Measurements from ENCODE around the gene EPOP.

The EPOP gene

DNA sequence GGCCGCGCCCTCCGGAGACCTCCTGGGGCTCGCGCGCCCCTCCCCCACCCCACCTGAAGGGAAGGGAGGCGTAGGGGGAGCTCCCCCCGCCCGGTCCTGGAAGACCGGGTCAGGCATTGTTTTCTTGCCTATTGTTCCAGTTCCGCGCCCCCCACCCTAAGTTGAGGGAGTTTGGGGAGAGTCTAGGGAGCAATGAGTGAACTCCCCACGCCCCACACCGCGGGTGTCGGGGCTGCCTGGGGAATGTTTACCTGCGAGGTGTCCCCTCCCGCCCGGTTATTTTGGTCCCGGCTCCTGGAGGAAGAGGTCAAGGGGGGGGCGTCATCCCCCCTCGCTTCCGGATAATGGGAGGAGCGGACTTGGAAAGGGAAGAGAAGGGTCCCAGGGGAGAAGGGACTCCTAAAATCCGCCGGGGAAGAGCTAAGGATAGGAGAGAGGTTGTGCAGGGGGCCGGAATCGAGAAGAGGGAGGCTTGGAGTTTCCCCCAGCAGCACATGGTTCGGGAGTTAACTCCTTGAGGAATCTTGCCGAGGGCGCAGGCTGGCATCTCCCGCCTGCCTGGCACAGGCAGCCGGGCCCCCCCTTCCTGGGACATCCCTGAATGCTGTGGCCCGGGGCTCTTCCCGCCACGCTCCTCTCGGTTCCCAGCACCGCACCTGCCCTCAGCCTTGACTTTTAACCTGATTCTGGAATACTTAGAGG, 31.2 kb upstream of the EPOP start:
- no peak for DNase-seq (ENCODE audit: low spot score)

DNA sequence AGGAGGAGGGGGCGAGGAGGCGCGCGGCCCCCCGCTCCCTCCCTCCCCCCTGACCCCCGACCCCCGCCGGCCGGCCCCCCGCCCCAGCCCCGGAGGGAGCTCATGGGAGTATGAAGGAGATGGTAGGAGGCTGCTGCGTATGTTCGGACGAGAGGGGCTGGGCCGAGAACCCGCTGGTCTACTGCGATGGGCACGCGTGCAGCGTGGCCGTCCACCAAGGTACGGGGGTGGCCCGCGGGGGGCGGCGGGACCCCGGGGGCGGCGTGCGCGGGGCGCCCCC, 30.7 kb upstream of the EPOP start:
- DNase-seq (ENCODE audit: low spot score), result no peak

GRCh38 chr17:38704606-38705522, 30.1 kb upstream of the EPOP start, which contains the start of gene MLLT6:
MLLT6 (plus strand) TSS chr17:38705273; CDS start chr17:38705633, 360 bp downstream.
- DNase-seq (ENCODE audit: low spot score), result peak; percentile 78

GRCh38 chr17:38703742-38704605, 29.2 kb upstream of the EPOP start:
- peak; percentile 70 for DNase-seq (ENCODE audit: low spot score)

GRCh38 chr17:38702916-38703741, 28.4 kb upstream of the EPOP start:
- DNase-seq (ENCODE audit: low spot score), result no peak

GRCh38 chr17:38702166-38702915, 27.6 kb upstream of the EPOP start:
- DNase-seq (ENCODE audit: low spot score), result peak; percentile 86

DNA sequence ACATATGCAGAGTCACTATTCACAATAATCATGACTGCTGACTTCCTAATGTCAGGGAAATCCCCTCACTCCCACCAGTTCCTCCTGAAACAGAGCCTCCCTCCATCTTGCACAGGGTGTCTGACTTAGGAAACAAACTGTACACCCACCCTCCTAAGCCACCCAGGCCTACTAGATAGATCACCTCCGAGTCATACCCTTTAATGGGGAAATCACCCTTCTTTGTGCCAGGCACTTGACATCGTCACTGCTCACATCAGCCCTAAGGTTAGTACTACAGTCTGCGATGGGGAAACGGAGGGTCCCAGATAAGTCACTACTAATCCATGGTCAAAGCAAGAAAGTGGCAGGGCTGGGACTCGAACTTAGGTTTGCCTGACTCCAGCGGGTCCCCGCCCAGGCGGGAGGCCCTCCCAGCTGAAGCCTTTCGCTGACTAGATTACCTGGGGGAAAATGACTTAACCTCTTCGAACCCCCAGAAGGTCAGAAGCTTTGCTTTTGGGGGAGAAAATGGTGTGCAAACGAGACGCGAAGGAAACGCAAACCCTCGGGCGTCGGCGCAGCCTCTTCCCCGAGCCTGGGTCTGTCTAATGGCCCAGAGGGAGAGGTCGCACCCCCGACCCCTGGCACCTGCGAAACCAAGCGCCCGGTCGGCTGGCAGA, 26.9 kb upstream of the EPOP start:
- DNase-seq (ENCODE audit: low spot score), result peak; percentile 80

DNA sequence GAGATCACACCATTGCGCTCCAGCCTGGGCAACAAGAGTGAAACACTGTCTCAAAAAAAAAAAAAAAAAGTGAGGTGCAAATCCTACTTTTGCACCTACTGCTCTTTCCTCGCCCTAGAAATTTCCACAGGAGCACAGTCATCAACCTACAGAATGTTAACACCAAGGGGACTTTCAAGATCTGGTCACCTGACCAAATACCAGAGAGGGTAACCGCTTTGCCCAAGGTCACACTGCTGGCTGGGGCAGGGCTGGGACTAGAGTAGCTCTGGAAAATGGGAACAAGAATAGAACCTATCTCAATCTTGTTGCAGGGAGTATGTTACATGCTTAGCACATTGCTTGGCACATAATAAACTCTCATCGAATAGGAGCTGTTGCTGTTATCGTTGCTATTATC, 24.0 kb upstream of the EPOP start:
- DNase-seq (ENCODE audit: low spot score), result no peak

DNA sequence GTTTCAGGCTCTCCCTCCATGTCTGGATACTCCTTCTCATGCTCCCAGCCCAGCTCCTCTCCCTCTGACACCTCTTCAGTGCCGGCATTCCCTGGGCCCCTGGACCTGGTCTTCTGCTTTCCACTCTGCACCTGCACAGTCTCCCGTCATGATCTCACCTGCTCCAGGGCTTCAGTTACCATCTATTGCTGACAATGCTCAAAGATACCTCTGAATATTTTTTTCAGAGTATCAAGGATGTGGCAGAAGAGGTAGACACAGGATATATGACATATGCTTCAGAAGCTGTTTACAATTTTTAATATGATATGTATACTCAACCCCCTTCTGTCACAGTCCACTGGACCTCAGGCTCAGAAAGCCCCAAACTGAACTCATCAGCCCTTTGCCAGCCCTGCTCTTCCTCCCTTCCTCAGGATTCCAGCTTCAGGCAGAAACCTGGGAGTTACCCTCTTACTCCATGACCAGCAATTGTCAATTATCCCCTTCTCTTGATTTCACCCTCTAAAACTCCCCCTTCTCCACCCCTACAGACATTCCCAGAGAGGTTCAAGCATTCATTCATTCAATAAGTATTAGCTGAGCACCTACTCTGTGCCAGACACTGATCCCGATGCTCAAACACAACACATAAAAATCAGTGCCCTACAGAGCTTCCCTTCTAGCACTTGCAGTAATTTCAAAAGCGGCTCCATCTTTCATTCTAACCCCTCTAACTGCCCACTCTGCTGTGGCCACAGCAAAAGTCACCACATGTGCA, 22.5 kb upstream of the EPOP start:
- DNase-seq (ENCODE audit: low spot score), result no peak

GRCh38 chr17:38693700-38694329, 19.1 kb upstream of the EPOP start:
- DNase-seq (ENCODE audit: low spot score), result no peak

- no peak for DNase-seq (ENCODE audit: low spot score)
These were observed 16.4 kb upstream of the EPOP start for GRCh38 chr17:38691154-38691553.

DNA sequence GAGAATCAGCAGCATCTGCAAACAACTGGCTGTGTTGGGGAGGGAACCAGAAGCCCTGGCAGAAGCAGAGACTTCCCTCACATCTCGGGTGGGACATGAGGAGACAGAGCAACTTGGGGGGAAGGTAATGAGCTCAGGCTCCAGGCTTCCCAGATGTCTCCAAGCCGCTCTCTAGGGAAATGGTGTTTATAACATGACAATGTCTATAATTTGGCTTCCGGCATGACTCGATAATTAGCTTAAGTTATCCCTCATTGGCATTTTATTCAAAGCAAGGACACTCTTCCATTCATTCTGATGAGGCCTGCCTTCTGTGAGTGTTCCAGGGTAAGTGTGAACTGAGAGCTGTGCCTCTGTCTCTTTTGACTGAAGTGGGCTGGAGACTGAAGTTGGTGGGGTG, 15.6 kb upstream of the EPOP start:
- no peak for DNase-seq (ENCODE audit: low spot score)

DNA sequence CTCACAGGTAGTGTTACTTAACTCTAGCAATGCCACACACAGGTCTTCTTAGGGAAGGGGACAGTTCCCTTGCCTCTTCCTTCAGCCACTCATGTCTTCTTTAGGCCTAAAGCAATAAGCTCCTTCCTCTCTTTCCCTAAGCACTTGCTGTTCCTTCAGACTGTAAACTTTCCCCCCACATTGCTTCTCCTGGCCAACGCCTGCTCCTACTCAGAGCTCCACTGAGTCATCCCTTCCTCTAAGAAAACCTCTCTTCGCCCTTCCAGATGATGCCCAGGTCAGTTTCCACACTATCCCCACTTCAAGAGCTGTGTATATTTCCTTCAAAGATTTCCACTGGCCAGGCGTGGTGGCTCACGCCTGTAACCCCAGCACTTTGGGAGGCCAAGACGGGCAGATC, 12.5 kb upstream of the EPOP start:
- DNase-seq (ENCODE audit: low spot score), result no peak

DNA sequence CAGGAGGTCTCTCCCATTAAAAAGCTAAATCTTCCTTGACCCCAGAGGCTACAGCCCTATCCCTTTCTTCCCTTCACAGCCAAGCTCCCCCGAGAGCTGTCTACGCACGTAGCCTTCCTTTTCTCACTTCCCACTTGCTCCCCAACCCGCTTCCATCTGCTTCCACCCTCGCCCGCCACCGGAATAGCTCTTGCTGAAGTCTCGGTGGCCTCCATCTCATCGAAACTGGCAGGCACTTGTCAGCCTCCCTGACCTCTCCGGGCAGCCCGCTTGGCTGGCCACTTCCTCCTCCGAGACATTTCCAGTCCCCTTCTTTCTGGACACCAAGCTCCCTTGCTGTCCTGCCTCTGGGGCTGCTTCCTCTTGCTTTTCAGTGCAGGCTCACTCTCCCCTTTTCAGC, 10.7 kb upstream of the EPOP start:
- DNase-seq (ENCODE audit: low spot score), result no peak

- DNase-seq (ENCODE audit: low spot score), result no peak
These were observed 6.3 kb upstream of the EPOP start for GRCh38 chr17:38681096-38681495.

- no peak for DNase-seq (ENCODE audit: low spot score)
These were observed 3.1 kb upstream of the EPOP start for GRCh38 chr17:38677819-38678218.

DNA sequence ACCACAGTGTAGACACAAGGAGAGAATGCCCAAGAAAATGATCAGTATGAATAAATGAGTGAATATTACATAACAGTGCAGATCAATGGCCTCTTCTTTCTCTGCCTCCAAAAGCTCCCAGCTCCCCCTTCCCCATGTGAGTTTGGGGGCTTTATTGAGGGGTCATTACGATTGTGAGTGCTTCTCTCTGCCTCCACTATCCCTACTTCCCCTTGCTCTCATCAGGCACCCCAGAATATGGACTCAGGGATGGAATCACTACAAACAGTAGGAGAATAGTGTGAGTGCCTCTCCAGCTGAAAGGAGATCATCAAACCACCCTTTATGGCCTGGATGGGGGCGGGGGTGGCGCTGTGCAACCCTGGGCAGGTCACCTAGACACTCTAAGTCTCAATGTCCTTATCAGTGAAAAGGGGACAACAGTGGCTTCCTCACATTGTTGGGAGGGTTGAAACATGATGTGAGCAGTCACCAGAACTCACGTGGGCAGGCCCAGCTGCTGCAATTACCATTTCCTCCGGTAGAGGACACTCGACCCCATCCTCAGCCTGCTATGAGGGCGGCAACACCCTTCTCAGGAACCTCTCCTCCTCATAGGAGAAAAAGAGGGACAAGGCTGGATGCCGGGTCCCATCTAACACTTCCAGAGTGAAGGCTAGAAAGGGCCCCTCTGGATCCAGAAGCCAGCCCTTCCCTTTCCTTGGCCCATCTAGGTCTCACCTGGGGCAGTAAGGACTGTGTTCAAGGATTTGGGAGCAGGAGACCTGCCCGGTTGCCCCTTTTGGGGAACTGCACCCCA, 2.1 kb upstream of the EPOP start:
- peak; percentile 86 for DNase-seq (ENCODE audit: low spot score)

DNA sequence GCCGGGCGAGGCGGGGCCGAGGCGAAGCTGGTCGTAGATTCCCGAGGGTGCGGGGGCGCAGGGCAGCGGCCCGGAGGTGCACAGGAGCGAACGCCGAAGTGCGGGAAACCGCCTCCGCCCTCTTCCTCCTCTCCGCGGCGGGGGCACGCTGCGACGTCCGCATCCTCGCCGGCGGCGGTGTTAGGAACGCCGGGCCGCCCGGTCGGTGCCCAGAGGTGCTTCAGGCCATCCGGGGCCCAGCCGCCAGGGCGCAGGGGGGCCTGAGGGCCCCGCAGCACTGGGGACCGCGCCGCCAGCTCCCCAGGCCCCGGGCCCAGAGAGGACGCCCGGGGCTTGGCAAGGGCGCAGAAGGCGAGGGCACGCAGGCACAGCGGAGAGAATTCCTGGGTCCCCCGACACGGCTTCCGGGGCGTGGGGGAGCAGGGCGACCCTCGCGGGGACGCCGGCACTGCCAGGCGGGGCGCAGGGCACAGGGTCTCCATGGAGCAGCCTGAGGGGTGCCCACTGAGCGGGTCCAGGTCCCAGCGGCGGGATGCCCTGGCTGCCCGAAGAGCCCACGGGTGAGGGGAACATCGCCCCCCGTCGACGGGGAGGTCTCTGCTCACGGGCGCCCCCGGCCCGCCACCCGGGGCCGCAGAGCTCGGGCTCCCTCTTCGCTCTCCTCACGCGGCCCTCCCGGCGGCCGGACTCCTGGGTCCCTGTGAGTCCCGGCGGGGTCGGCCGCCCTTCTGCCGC, 576 bp downstream of the EPOP start:
- DNase-seq (ENCODE audit: low spot score), result no peak

Data from CD4-positive, alpha-beta T cell treated with Interleukin-15 for 4 hours (primary cell).